ENCODE results near the gene TMEM184A.
"Not testable (repeated sequence)": the region's sequence is repeated elsewhere in the genome, so short reads cannot be mapped to it uniquely, and the experiment has no call there.

The TMEM184A gene

DNA sequence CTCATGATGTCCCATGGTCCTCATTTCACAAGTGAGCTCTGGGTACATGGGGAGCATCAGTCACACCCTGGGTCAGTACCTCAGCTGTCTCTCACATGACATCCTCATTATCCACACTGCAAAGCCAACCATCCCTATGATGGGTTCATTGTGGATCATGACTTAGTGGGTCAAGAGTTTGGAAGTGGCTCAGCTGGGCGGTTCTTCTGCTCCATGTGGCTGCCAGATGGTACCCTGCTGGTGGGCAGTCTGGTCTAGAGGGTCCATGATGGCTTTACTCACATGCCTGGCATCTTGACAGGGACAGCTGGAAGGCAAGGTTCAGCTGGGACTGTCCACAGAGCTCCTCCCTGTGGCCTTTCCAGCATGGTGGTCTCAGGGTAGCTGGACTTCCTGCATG, 33.0 kb upstream of the TMEM184A start:
- DNase-seq, result no peak

DNA sequence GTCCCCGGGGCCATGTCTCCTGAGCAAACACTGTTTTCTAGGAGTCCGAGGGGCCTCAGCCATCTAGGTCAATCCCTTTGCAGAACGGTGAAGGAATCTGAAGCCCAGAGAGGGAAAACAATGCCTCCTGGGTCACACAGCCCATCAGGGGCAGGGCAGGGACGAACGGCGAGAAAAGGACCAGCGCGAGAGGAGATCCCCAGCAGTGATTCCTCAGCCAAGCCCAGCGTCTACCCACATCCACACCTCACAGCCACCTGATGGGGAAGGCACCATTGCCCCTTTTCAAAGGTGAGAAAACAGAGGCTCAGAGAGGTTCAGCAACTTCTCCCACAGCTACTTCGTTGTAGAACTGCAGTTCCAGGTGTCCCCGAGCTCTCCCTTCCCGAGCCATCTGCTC, 31.7 kb upstream of the TMEM184A start:
- no peak for DNase-seq

- DNase-seq, result no peak
Observed at GRCh38 chr7:1586827-1587705, 31.1 kb upstream of the TMEM184A start.

GRCh38 chr7:1586126-1586826, 30.3 kb upstream of the TMEM184A start:
- DNase-seq, result no peak

- DNase-seq, result no peak
Observed at GRCh38 chr7:1585142-1585981, 29.4 kb upstream of the TMEM184A start.

DNA sequence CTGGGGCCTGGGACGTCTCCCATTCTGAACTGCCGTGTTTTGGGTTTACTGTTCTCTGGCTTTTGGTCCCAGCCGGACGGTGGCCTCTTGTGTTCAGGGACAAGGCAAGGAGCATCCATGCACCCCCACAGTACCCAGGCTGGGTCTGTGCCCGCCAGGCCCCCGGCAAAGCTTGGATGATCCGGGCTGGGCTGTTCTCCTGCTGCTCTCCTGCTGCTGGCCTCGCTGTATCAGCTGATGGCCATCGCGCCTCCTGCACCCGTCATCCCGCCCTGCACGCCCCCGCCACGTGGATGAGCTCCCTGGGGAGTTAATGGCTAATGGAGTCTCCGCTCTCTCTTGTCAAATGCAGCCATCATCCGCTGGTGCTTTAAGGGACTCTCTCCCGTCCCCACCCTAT, 28.7 kb upstream of the TMEM184A start:
- no peak for DNase-seq

DNA sequence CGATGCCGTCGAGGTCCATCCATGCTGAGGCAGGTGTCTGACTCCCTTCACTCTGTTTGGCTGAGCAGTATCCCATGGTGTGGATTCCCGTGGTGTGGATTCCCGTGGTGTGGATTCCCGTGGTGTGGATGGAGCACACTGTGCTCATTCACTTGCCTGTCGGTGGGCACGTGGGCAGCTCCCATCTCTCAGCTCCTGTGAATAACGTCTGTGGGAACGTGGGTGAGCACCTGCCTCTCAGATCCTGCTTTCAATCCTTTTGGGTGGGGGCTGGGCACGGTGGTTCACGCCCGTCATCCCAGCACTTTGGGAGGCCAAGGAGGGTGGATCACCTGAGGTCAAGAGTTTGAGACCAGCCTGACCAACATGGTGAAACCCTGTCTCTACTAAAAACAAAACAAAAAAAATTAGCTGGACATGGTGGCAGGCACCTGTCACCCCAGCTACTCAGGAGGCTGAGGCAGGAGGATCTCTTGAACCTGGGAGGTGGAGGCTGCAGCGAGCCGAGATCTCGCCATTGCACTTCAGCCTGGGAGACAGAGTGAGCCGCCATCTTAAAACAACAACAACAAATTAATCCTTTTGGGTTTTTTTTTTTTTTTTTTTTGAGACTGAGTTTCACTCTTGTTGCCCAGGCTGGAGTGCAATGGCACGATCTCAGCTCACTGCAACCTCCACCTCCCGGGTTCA, 27.4 kb upstream of the TMEM184A start:
- not testable (repeated sequence) for DNase-seq

DNA sequence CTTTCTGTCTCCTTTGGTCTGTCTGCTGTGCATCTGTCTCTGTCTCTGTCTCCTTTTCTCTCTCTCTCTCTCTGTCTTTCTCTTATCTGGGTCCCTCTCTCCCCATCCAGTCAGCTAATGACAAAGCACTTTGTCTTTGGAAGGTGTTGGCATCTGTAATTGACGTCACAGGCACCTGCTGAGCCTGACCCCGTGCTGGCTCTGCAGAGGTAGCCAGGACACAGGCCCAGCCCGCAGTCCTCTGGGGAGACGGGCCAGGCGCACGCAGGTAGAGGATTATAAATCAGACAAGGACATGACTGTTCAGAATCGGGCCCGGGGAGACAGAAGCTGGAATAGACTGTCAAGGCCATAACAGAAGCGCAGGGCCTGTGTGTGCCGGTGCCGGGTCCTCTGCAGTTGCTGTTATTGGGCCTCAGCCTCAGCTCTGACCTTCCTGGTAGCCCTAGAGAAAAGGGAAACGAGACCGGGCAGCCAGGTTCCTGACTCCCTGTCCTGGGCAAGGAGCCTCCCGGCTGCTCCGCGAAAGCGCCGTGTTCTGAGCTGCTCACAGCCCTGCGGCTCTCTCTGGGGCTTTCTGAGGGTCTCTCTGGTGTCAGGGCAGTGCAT, 24.5 kb upstream of the TMEM184A start:
- no peak for DNase-seq

DNA sequence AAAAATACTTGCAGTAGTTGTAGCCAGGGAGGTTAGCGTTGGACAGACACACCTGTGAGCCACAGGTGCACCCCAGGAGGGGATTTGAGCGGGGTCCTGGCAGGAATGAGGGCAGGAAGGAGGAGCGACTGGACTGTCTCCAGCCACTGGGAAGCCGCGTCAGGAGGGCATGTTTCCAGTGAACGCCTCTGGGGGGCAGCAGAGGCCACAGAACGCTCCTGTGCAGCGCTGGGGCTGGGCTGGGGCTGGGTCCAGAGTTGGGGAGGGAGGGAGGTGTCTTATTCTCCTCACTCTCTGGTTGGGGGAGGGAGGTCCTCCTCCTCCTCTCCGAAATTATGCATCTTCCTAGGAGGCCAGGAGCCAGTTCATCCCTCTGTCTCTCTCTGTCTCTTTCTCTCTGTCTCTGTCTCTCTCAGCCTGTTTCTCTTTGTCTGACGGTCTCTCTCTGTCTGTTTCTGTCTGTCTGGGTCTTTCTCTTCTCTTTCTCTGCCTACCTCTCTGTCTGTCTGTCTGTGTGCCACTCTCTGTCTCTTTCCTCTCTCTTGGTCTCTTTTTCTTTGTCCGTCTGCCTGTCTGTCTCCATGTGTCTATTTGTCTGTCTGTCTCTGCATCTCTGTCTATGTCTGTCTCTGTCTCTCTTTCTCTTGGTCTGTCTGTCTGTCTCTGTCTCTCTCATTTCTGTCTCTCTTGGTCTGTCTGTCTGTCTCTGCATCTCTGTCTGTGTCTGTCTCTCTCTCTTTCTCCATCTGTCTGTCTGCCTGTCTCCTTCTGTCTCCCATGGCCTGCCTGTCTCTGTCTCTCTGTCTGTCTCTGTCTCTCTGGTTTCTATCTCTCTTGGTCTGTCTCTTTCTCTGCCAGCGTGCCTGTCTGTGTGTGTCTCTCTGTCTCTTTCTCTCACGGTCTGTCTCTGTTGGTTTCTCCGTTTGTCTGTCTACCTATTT, 23.7 kb upstream of the TMEM184A start:
- peak; percentile 29 to 73 for DNase-seq

DNA sequence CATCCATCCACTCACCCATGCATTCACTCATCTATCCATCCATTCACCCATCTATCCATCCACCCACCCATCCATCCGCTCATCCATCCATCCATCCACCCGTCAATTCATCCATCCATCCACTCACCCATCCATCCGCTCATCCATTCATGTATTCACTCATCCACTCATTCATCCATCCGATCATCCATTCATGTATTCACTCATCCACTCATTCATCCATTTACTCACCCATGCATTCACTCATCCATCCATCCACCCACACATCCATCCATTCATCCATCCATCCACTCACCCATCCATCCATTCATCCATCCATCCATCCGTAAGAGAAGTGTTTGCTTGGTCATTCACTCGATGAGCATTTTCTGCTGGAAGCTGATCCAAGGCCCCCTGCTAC, 22.5 kb upstream of the TMEM184A start:
- no peak for DNase-seq

DNA sequence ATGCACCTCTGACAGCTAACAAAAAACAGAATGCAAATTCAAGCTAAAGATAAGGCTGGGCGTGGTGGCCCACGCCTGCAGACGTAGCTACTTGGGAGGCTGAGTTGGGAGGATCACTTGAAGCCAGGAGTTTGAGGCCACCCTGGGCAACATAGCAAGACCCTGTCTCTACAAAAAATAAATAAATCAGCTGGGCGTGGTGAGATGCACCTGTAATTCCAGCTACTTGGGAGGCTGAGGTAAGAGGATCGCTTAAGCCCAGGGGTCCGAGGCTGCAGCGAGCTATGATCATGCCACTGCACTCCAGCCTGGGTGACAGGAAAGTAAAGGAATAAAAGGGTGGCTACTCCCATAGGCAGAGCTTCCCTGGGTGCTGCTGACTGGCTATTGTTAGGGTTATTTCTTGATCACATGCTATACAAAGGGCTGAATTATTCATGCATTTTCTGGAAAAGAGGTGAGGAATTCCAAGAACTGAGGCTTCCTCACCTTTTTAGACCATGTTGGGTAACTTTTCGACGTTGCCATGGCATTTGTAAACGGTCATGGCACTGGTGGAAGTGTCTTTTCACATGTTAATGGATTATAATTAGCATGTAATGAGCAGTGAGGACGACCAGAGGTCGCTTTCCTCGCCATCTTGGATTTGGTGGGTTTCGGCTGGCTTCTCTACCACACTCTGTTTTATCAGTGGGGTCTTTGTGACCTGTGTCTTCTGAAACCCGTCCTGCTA, 20.7 kb upstream of the TMEM184A start:
- no peak for DNase-seq

DNA sequence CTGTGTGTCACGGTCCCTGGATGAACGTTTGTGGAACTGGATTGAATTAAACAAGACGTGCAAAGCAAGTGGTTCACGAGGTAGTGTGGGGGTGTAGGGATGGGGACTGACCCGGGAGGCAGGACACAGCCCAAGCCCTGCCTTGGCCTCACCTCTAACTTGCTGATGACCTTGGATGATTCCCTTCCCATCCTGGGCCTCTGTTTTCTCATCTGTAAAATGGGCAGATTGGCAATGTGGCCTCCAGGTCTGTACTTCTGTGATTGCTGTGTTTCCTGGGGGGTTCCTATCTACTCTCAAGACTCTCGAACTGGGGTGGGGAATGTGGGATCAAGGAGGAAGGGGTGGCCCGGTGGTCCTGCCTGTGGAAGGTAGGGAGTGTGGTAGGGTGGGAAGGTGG, 19.8 kb upstream of the TMEM184A start:
- DNase-seq, result no peak

GRCh38 chr7:1572111-1572822, 16.3 kb upstream of the TMEM184A start:
- DNase-seq, result peak; percentile 31 to 54

DNA sequence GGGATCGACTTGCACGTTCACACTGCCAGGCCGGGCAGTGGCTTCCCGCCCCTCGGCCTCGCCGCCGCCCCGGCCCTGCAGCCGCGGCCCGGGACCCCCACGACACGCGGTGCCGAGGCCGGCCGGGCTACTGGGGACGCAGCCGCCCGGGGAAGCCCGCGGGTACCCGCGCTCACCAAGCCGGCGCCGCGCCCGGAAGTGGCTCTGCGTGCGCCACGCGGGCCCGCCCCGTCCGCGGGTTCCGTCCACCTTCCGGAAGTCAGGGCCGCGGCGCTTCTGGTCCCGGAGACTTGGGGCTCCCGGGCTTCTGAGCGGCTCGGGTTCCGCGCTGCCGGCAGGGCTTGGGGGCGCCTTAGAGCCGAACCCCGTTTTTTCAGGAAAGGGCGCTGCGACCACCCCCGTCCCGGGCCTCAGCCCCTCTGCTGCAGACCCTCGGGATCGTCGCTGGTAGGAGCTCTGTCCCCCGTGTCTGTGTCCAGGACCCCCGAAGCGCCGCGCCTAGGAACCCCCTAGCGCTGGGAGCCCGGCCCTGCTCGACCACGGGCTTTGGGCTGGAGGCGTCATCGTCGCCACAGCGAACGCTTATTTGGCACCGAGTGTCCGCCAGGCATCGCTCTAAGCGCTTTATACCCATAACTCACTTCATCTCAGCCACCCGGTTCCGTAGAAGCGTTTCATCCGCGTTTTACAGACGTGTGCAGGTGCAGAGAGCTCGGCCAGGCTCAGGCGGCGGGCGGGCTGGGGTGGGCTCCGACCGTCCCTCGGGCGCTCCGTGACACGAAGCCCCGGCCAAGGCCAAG, 14.0 kb upstream of the TMEM184A start, which contains the start of gene PSMG3:
PSMG3 (minus strand) TSS at position 200 of the 800 bp plus-strand sequence. CDS start 693 bp downstream, outside the sequence.
- DNase-seq, result peak; percentile 85 to 91

DNA sequence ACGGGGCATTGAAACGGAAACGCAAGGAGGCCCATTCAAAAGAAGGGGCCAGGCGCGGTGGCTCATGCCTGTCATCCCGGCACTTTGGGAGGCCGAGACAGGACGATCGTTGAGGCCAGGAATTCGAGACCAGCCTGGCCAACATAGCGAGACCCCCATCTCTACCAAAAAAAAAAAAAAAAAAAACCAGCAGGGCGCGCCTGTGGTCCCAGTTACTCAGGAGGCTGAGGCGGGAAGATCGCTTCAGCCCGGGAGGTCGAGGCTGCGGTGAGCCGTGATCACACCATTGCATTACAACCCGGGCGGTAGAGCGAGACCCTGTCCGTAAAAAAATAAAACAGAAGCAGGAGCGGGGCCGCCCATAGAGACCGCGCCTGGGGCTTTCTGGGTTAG, 13.4 kb upstream of the TMEM184A start:
- no peak for DNase-seq

- DNase-seq, result peak in 1 of 2 donors; percentile 18
Observed at GRCh38 chr7:1569016-1569415, 13.0 kb upstream of the TMEM184A start.

DNA sequence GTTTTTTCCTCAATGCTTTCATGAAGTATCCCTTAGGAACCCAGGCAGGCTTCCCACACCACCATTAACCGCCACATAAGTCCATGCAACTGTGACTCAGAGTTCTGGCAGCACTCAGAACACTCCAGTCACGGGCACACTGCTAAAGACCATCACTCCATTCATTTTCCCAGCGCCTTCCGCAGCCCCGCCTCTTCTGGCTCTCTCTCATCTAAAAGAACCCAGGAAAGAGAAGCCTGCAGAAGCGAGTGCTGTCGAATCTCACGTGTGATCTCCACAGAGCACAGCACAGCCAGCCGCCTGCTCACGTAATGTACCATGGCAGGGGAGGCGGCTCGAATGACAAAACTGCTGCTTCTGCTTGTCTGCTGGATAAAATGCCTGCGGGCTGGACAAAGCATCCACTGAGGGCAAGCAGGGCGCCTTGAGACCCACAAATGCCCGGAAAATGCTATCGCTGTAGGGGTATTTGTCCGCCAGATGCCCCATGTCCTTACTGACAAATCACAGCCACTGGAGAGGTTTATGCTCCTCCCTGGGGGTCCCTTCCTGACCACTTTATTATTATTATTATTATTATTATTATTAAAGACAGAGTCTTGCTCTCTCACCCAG, 12.0 kb upstream of the TMEM184A start:
- no peak for DNase-seq

Data from inflammatory macrophage treated with lipopolysaccharide for 1 hour (primary cell).